HG02571 (cell line): Measurements from ENCODE around the gene RAET1E.
"Not testable (repeated sequence)": the region's sequence is repeated elsewhere in the genome, so short reads cannot be mapped to it uniquely, and the experiment has no call there.

Experiments used
- ATAC-seq: cut with Tn5 transposase; IDR thresholded peaks from one replicate; pipeline ENCODE4 v1.9.1; 2021; ENCODE audit warnings: mild to moderate bottlenecking, moderate library complexity; ENCODE audit not compliant: unreplicated experiment

RAET1E gene

GRCh38 chr6:149910721-149911151, 12.8 kb upstream of the RAET1E start:
- no peak for ATAC-seq

- ATAC-seq, result no peak
Measured at GRCh38 chr6:149909701-149910470, 12.0 kb upstream of the RAET1E start.

- not testable (repeated sequence) for ATAC-seq
Measured at GRCh38 chr6:149908480-149908879, 10.6 kb upstream of the RAET1E start.

GRCh38 chr6:149907317-149907716, 9.4 kb upstream of the RAET1E start:
- no peak for ATAC-seq

- no peak for ATAC-seq
Measured at GRCh38 chr6:149906405-149906804, 8.5 kb upstream of the RAET1E start.

- no peak for ATAC-seq
Measured at GRCh38 chr6:149905911-149906371, 8.0 kb upstream of the RAET1E start.

- ATAC-seq, result no peak
Measured at GRCh38 chr6:149905371-149905910, 7.5 kb upstream of the RAET1E start.

- ATAC-seq, result no peak
Measured at GRCh38 chr6:149904661-149905370, 6.9 kb upstream of the RAET1E start.

- ATAC-seq, result no peak
Measured at GRCh38 chr6:149903938-149904611, 6.2 kb upstream of the RAET1E start.

GRCh38 chr6:149901444-149902140, 3.7 kb upstream of the RAET1E start:
- ATAC-seq, result no peak

GRCh38 chr6:149900620-149901443, 2.9 kb upstream of the RAET1E start:
- no peak for ATAC-seq

- no peak for ATAC-seq
Measured at GRCh38 chr6:149899926-149900619, 2.2 kb upstream of the RAET1E start.

- no peak for ATAC-seq
Measured at GRCh38 chr6:149899486-149899885, 1.6 kb upstream of the RAET1E start.

GRCh38 chr6:149898966-149899365, 1.1 kb upstream of the RAET1E start:
- ATAC-seq, result no peak

- no peak for ATAC-seq
Measured at GRCh38 chr6:149897015-149897697, 757 bp downstream of the RAET1E start.

GRCh38 chr6:149896491-149896890, 1.4 kb downstream of the RAET1E start:
- no peak for ATAC-seq

GRCh38 chr6:149895833-149896271, 2.1 kb downstream of the RAET1E start:
- no peak for ATAC-seq

GRCh38 chr6:149895048-149895590, 2.8 kb downstream of the RAET1E start:
- no peak for ATAC-seq
